A549 (cell line): ENCODE results near the gene ARAP1.

ENCODE experiments used
- CHD2 ChIP-seq: fragments of 150-350 bp; IDR thresholded peaks from 2 replicates; pipeline ENCODE4 v1.6.1; 2014; ENCODE audit warnings: low read length; ENCODE audit not compliant: partially characterized antibody
- CHD4 ChIP-seq: fragments of 200-600 bp; sonication (generic); IDR thresholded peaks from 2 replicates; pipeline ENCODE4 v1.6.1; 2016; ENCODE audit warnings: antibody characterized with exemption, mild to moderate bottlenecking, borderline replicate concordance
- CTCF ChIP-seq: fragments of >200 bp; sonication (Bioruptor Twin); formaldehyde crosslinking; IDR thresholded peaks from 3 replicates; pipeline ENCODE4 v1.5.1; 2016
- EHMT2 ChIP-seq: fragments of 200-600 bp; sonication (generic); IDR thresholded peaks from 2 replicates; pipeline ENCODE4 v1.6.1; 2016; ENCODE audit warnings: antibody characterized with exemption, low read depth, mild to moderate bottlenecking, moderate library complexity
- ELK1 ChIP-seq: fragments of 150-350 bp; IDR thresholded peaks from 2 replicates; pipeline ENCODE4 v1.6.1; 2014; ENCODE audit warnings: low read depth, mild to moderate bottlenecking, low read length
- HOXA7 ChIP-seq: fragments of 250-450 bp; sonication (Bioruptor Pico); IDR thresholded peaks from 2 replicates; pipeline ENCODE4 v1.5.0; 2020; ENCODE audit warnings: mild to moderate bottlenecking, moderate library complexity
- MYC ChIP-seq: IDR thresholded peaks from 2 replicates; pipeline ENCODE4 v1.6.1; 2012; ENCODE audit warnings: mild to moderate bottlenecking, inconsistent platforms, low read length, improper control_type of control experiment, borderline replicate concordance
- PBX3 ChIP-seq: IDR thresholded peaks from 2 replicates; pipeline ENCODE4 v1.6.1; 2012
- RNF2 ChIP-seq: fragments of 200-600 bp; sonication (generic); IDR thresholded peaks from 2 replicates; pipeline ENCODE4 v1.6.1; 2016; ENCODE audit warnings: low read depth, mild to moderate bottlenecking, antibody characterized with exemption, moderate library complexity, borderline replicate concordance

- TF ChIP-seq CHD2 (no peak), HOXA7 (no peak), CTCF (no peak), CHD4 (no peak), PBX3 (no peak), EHMT2 (no peak), MYC (no peak), RNF2 (no peak), ELK1 (no peak)
Measured at GRCh38 chr11:72723508-72723907, 28.7 kb downstream of the ARAP1 start.
